ENCODE results near the gene TUBB. TPM values are rescaled to one million over a fixed set of nuclear protein-coding genes. Genes with fewer than 3 reads are reported as not detected.
A peak's percentile ranks its signal among the peaks of the same experiment; 100 is the strongest.

Gene TUBB
- total and polyA plus RNA-seq, 9 of the 15 experiments (the other 6 are each of a cell fraction or from before 2014, with no cell fraction given) = 971 to 2,870 (median 1,478) TPM

DNA sequence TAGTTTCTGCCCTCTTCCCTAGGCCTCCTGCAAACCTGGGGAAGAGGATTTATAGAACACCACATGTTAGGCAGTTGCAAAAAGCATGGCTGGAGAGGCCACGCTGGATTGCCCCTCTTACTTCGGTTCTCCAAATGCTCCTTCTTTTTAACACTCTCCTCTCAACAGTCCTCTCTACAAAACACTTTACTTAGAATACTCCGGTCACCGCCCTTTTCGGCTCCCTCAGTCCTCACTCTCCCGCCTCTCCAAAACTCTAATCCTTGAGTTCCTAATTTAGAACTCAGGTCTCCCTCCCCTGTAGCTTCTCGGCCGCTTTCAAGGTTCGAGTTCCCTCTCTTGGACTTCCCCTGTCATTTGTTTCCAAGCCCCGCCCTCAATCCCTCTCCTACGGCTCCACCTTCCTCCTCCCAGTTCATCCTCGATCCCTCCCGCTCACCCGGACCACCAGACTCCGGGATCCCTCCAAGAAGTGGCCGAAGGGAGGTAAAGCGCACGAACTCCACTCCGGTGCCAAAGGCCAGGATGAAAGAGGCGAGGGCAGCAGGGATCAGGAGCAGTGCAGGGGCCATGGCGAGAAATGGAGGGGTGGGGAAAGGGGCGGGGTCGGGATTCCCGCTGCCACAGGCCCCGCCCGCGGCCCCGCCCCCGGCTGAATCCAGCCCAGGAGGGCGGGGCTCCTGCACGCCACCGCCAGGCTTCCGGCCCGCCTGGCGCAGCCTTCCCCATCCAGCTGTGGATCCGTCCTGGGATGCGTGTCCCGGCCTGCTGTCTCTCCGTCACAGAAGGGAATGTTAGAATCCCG lies 29.5 kb upstream of the TUBB start, which contains the start of gene NRM (continued):
- TF ChIP-seq, protein P1, sequence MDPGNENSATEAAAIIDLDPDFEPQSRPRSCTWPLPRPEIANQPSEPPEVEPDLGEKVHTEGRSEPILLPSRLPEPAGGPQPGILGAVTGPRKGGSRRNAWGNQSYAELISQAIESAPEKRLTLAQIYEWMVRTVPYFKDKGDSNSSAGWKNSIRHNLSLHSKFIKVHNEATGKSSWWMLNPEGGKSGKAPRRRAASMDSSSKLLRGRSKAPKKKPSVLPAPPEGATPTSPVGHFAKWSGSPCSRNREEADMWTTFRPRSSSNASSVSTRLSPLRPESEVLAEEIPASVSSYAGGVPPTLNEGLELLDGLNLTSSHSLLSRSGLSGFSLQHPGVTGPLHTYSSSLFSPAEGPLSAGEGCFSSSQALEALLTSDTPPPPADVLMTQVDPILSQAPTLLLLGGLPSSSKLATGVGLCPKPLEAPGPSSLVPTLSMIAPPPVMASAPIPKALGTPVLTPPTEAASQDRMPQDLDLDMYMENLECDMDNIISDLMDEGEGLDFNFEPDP (CRISPR knock-in tag; IDR thresholded peaks at IDR 0.05) = no peak
- TF ChIP-seq, protein P2, sequence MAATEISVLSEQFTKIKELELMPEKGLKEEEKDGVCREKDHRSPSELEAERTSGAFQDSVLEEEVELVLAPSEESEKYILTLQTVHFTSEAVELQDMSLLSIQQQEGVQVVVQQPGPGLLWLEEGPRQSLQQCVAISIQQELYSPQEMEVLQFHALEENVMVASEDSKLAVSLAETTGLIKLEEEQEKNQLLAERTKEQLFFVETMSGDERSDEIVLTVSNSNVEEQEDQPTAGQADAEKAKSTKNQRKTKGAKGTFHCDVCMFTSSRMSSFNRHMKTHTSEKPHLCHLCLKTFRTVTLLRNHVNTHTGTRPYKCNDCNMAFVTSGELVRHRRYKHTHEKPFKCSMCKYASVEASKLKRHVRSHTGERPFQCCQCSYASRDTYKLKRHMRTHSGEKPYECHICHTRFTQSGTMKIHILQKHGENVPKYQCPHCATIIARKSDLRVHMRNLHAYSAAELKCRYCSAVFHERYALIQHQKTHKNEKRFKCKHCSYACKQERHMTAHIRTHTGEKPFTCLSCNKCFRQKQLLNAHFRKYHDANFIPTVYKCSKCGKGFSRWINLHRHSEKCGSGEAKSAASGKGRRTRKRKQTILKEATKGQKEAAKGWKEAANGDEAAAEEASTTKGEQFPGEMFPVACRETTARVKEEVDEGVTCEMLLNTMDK (IDR thresholded peaks at IDR 0.05; ENCODE audit: borderline replicate concordance, insufficient read depth, low read depth, low read length, poor library complexity, severe bottlenecking) = peak; percentile 40
- TF ChIP-seq TBL1XR1 (IDR thresholded peaks at IDR 0.05; ENCODE audit: low read length in 2 of 2) (no peak), ZNF551 (CRISPR knock-in tag; IDR thresholded peaks at IDR 0.05) (no peak), ZKSCAN8 (CRISPR knock-in tag; IDR thresholded peaks at IDR 0.05) (no peak), U2AF1 (optimal IDR thresholded peaks at IDR 0.05; ENCODE audit: low read depth, low read length) (no peak), KLF16 (IDR thresholded peaks at IDR 0.05) (no peak), GTF2A2 (tag; IDR thresholded peaks at IDR 0.05) (no peak), NCOA1 (IDR thresholded peaks at IDR 0.05; ENCODE audit: low read depth) (no peak)
- TF ChIP-seq, protein P3, sequence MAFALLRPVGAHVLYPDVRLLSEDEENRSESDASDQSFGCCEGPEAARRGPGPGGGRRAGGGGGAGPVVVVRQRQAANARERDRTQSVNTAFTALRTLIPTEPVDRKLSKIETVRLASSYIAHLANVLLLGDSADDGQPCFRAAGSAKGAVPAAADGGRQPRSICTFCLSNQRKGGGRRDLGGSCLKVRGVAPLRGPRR (CRISPR knock-in tag; IDR thresholded peaks at IDR 0.05) = no peak
- TF ChIP-seq, protein P4, sequence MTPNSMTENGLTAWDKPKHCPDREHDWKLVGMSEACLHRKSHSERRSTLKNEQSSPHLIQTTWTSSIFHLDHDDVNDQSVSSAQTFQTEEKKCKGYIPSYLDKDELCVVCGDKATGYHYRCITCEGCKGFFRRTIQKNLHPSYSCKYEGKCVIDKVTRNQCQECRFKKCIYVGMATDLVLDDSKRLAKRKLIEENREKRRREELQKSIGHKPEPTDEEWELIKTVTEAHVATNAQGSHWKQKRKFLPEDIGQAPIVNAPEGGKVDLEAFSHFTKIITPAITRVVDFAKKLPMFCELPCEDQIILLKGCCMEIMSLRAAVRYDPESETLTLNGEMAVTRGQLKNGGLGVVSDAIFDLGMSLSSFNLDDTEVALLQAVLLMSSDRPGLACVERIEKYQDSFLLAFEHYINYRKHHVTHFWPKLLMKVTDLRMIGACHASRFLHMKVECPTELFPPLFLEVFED (CRISPR knock-in tag; conservative IDR thresholded peaks at IDR 0.05) = no peak
- TF ChIP-seq, protein P5, sequence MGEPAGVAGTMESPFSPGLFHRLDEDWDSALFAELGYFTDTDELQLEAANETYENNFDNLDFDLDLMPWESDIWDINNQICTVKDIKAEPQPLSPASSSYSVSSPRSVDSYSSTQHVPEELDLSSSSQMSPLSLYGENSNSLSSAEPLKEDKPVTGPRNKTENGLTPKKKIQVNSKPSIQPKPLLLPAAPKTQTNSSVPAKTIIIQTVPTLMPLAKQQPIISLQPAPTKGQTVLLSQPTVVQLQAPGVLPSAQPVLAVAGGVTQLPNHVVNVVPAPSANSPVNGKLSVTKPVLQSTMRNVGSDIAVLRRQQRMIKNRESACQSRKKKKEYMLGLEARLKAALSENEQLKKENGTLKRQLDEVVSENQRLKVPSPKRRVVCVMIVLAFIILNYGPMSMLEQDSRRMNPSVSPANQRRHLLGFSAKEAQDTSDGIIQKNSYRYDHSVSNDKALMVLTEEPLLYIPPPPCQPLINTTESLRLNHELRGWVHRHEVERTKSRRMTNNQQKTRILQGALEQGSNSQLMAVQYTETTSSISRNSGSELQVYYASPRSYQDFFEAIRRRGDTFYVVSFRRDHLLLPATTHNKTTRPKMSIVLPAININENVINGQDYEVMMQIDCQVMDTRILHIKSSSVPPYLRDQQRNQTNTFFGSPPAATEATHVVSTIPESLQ (CRISPR knock-in tag; IDR thresholded peaks at IDR 0.05) = no peak
- TF ChIP-seq, protein P6, sequence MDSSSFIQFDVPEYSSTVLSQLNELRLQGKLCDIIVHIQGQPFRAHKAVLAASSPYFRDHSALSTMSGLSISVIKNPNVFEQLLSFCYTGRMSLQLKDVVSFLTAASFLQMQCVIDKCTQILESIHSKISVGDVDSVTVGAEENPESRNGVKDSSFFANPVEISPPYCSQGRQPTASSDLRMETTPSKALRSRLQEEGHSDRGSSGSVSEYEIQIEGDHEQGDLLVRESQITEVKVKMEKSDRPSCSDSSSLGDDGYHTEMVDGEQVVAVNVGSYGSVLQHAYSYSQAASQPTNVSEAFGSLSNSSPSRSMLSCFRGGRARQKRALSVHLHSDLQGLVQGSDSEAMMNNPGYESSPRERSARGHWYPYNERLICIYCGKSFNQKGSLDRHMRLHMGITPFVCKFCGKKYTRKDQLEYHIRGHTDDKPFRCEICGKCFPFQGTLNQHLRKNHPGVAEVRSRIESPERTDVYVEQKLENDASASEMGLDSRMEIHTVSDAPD (CRISPR knock-in tag; IDR thresholded peaks at IDR 0.05) = no peak
- TF ChIP-seq, protein P7, sequence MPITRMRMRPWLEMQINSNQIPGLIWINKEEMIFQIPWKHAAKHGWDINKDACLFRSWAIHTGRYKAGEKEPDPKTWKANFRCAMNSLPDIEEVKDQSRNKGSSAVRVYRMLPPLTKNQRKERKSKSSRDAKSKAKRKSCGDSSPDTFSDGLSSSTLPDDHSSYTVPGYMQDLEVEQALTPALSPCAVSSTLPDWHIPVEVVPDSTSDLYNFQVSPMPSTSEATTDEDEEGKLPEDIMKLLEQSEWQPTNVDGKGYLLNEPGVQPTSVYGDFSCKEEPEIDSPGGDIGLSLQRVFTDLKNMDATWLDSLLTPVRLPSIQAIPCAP (CRISPR knock-in tag; IDR thresholded peaks at IDR 0.05; ENCODE audit: borderline replicate concordance) = no peak
- TF ChIP-seq, protein P8, sequence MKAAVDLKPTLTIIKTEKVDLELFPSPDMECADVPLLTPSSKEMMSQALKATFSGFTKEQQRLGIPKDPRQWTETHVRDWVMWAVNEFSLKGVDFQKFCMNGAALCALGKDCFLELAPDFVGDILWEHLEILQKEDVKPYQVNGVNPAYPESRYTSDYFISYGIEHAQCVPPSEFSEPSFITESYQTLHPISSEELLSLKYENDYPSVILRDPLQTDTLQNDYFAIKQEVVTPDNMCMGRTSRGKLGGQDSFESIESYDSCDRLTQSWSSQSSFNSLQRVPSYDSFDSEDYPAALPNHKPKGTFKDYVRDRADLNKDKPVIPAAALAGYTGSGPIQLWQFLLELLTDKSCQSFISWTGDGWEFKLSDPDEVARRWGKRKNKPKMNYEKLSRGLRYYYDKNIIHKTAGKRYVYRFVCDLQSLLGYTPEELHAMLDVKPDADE (conservative IDR thresholded peaks at IDR 0.05; ENCODE audit: control insufficient read depth, low read depth, low read length) = 0 out of 2 replicates have a peak, but pooled peaks have one; percentile 61

Measured in K562 (cell line).